NB4 (cell line): ENCODE measurements around the gene P4HA1.

Experiments
- MYC ChIP-seq: IDR thresholded peaks from 2 replicates; pipeline ENCODE4 v1.6.1; 2011; ENCODE audit warnings: low read depth, low read length
- POLR2A ChIP-seq: IDR thresholded peaks from 2 replicates; pipeline ENCODE4 v1.6.1; 2011; ENCODE audit warnings: mild to moderate bottlenecking; ENCODE audit not compliant: insufficient read length; ENCODE audit errors: extremely low read depth
- TF ChIP-seq, protein P1 (sequence below): IDR thresholded peaks from one replicate; pipeline ENCODE4 v1.5.1; 2012; ENCODE audit warnings: low read depth, low read length
- TF ChIP-seq, protein P2 (sequence below): IDR thresholded peaks from 2 replicates; pipeline ENCODE4 v1.6.1; 2011; ENCODE audit warnings: low read depth, low read length

DNA sequence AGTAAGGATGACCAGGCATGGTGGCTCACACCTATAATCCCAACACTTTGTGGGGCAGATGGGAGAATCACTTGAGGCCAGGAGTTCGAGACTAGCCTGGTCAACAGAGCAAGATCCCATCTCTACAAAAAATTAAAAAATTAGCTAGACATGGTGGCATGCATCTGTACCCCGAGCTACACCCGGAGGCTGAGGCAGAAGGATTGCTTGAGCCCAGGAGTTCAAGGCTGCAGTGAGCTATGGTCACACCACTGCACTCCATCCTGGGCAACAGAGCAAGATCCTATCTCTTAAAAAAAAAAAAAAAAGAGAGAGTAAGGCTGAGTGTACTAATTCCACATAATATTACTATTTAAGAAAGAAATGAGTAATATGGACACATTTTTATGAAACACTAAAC, 3.8 kb downstream of the P4HA1 start:
- TF ChIP-seq, protein P1, sequence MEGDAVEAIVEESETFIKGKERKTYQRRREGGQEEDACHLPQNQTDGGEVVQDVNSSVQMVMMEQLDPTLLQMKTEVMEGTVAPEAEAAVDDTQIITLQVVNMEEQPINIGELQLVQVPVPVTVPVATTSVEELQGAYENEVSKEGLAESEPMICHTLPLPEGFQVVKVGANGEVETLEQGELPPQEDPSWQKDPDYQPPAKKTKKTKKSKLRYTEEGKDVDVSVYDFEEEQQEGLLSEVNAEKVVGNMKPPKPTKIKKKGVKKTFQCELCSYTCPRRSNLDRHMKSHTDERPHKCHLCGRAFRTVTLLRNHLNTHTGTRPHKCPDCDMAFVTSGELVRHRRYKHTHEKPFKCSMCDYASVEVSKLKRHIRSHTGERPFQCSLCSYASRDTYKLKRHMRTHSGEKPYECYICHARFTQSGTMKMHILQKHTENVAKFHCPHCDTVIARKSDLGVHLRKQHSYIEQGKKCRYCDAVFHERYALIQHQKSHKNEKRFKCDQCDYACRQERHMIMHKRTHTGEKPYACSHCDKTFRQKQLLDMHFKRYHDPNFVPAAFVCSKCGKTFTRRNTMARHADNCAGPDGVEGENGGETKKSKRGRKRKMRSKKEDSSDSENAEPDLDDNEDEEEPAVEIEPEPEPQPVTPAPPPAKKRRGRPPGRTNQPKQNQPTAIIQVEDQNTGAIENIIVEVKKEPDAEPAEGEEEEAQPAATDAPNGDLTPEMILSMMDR, result no peak
- no peak for TF ChIP-seq MYC
- TF ChIP-seq POLR2A, result no peak
- TF ChIP-seq, protein P2, sequence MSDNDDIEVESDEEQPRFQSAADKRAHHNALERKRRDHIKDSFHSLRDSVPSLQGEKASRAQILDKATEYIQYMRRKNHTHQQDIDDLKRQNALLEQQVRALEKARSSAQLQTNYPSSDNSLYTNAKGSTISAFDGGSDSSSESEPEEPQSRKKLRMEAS, result no peak
